MV-4-11 (cell line): ENCODE results near the gene CDKAL1.
"Not testable (repeated sequence)": the region's sequence is repeated elsewhere in the genome, so short reads cannot be mapped to it uniquely, and the experiment has no call there.

Source experiments
- DNase-seq: peaks from one replicate; lab custom pipeline; 2025; lab: John Stamatoyannopoulos, UW

Gene CDKAL1

DNA sequence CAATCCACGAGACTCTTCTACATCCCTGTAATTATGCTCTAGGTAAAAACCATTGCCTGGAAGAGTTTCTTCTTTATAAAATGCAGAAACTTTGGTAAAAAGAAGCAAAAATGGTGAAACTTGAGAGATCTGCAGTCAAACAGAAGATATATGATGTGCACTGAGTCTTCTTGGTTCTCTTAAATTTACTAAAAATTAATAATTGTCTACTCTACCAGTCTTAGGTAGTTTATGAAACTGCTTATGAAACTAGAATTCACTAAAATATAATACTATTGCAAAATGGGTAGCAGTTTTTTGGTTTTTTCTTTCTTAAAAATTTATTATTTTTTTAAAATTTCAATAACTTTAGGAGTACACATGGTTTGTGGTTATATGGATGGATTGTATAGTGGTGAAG lies 540.2 kb downstream of the CDKAL1 start:
- DNase-seq, result no peak

DNA sequence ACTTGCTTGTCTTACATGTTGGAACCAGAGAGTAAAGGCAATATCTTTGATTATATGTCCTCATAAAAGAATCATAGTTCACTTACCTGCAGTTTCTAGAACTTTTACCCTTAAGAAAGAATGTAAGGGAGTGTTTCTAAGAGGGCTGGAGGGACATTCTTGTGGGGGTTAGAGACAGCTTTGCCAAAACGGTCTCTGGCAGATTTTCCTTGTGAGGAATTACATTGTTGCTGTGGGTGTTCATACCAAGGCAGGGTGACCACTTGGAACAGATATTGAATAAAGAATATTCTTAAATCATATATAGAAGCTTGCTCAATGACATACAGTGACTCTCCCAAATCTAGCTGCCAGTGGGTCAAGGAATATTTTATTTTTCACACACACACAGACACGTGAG lies 541.7 kb downstream of the CDKAL1 start:
- no peak for DNase-seq

DNA sequence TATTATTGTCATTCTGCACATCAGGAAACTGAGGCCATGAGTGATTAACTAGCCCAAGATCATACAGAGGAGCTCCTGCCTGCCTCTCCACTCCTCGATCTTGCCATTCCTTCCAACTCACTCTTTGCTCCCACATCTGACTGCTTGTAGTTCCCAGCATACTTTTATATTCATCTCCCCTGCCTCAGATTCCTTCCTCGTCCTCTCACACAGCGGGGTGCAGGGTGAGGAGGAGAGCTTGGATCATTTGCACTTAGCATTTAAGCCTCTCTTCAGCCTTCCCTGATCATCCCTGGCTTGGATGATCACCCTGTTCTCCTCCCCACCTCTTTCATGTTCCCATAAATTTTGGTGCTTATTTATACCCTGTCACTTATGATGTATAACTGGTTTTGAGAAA lies 544.2 kb downstream of the CDKAL1 start:
- no peak for DNase-seq

- no peak for DNase-seq
These were observed 545.3 kb downstream of the CDKAL1 start for GRCh38 chr6:21079468-21080048.

DNA sequence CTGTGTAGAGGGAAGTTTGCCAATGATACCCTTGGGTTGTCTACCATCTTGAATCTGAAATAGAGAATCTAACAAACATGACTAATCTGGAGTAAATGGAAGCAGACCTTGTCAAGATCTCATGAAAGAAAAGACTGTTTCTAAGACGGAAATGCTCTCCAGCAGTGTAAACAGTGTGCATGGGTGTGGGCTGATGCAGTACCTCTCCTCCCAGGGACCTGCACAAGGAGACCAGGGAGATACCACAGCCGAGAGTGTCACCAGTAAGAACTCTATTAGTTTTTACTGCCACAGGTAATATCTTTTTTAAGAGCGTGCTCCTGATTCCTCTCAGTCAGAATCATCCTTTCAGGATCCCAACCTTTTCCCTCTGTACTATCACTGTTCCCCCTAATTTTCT lies 546.0 kb downstream of the CDKAL1 start:
- no peak for DNase-seq

DNA sequence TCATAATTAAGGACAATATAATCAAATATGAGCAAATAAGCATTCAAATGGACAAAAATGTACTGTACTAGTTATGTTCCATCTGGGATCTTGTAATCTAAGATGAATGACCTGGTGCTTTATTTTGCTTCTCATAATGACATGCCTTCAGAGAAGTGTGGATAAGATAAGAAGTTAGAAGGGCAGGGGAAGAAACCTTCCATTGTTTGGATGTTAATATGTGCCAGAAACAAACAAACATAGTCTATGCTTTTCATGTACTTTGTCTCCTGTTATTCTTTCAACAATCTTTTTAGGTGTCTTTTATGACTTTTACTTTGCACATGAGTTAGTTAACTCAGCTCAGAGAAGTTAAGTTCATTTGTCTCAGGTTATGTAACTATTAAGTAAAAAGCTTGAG lies 547.8 kb downstream of the CDKAL1 start:
- DNase-seq, result no peak

DNA sequence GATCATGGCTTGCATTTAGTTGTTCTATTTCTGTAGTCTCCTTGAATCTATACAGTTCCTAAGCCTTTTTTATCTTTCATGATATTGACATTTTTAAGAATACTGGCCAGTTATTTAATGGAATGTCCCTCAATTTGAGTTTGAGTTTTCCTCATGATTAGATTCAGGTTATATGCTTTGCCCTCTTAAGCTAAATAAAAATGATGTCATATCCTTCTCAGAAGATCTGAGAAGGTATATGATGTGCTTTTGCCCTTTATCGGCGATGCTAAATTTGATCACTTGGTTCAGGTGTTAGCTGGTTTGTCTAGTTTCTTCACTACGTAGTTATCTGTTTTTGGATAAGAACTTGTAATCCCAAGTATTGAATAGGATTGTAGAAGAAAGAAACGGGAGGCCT lies 549.5 kb downstream of the CDKAL1 start:
- DNase-seq, result no peak

DNA sequence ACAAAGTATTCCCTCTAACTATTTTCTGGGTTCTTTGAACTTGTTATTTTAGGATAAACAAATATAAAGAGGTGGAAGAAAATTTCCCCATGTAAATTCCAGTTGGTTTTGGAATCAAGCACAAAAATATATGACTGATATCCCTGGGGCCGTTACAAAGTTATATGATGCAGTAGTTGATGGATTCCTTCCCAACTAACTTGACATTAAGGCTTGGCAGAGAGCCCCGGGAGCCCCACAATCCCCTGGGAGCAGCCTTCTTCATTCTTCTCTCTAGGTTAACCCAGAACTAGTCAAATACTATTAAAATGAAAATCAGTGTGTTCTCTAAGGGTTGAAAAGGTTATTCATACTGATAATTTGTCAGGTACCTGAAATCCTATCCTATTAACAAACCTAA lies 550.4 kb downstream of the CDKAL1 start:
- DNase-seq, result no peak

- peak; percentile 88 for DNase-seq
These were observed 551.0 kb downstream of the CDKAL1 start for GRCh38 chr6:21085211-21085610.

DNA sequence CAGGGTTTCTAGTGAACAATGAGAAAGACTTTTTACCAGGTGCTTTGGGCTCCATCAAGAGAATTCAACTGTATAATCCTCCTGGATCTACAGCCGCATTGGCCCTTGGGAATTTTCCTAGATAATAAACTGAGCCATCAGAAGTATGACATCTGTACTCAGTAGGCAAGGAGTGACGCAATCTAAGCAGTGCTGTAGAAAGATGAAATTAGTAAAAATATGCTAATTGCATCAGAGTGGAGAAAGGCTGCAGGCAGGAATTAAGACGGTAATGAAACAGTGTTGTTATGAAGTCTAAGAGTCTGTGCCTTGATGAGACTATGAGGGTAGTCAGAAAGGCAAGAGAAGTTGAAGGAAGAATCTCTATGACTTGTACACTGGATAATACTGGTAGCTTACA lies 551.4 kb downstream of the CDKAL1 start:
- DNase-seq, result peak; percentile 69

DNA sequence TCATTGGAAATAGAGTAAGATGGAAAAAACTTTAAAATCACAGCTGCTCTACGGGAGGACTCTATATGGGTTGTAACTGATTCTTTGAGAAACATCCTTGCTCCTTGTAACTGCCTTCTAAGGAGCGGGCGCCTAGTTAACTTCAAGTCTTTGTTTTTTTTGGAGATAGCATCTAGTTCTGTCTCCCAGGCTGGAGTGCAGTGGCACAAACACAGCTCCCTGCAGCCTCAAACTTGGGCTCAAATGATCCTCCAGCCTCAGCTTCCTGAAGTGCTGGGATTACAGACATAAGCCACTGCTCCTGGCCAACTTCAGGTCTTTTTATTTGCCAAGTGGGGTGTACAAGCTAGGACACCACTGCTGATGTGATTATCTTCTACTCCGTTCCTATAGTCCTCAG lies 552.9 kb downstream of the CDKAL1 start:
- no peak for DNase-seq

DNA sequence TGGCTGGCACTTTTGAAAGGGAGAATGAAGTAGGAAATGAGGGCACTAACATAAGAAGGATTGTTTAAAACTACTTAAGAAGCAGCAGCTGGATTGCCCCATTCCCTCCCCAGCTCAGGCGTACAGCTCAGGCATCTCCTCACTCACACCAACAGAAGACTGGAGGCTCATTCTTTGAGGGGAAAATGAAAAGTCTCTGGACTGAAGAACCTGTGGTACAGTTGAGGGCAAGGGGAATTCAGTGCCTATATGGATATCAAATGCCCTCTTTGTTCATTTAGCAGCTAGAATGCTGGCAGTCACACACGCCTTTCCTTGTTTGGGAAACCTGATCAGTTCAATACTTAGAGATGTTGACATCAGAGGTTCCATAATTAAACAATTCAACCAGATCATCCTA lies 557.2 kb downstream of the CDKAL1 start:
- DNase-seq, result no peak

DNA sequence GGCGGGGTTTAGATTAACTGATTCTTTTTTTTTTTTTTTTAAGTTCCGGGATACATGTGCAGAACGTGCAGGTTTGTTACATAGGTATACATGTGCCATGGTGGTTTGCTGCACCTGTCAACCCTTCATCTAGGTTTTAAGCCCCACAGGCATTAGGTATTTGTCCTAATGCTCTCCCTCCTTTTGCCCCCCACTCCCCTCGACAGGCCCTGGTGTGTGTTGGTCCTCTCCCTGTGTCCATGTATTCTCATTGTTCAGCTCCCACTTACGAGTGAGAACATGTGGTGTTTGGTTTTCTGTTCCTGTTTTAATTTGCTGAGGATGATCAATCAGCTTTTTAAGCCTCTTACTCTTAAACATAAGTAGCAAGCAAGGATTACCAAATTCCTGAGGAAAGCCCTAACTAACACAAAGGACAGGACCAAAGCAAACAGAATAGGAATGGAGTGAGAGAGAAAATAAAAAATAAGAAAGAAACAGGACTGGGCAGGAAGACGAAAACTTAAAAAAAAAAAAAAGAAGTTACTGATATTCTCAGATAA lies 558.0 kb downstream of the CDKAL1 start:
- DNase-seq, result not testable (repeated sequence)

DNA sequence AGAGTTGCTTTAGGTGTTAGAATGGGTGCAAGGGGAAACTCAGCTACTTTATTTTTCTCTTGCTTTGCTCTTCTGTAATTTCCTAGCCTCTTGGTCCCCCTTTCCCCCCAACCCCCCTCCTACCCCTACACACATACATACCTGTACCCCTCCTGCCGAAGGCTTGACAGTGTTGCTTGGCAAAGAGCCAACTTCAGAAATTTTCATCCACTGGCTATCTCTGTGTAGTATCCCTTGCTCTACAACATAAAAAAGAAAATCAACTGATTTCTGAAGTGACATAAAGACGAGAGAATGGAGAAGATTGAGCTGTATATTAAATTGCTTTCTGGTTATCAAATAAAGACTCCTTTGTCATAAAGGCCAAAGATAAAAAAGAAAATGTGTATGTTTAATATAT lies 561.2 kb downstream of the CDKAL1 start:
- DNase-seq, result no peak

DNA sequence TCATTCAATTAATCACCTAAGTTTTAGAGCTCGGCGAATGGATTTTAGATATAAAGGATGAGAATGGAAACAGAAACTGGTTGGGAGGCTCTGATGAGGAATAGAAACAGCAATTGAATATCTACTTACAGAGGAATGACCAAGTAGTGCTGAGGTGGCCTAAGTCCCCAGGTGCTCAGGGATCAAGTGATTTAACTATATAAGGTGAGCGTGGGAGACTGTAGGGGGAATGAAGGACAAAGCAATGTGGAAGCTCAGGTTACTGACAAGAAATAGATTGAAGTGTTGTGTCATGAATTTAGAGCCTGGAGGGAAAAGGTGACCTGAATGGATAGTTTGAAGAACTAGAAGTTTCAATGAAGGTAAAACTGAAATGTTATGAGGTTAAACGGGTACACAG lies 563.9 kb downstream of the CDKAL1 start:
- DNase-seq, result no peak

DNA sequence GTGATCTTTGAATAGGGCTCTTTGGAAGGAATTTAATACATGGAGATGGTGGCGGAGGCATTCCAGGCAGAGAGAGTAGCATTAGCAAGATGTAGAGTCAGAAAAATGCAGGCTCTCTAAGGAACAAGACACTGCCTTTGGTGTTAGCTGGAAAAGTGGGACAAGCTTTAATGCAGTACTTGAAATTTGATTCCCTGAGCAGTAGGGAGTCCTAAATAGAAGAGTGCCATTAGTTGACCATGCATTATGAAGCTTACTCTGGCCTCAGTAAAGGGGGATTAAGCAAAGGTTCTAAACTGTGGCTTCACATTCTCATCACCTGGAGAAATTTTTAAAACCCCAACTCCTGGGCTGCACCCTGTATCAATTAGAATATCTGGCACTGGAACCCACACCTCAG lies 564.5 kb downstream of the CDKAL1 start:
- DNase-seq, result no peak

DNA sequence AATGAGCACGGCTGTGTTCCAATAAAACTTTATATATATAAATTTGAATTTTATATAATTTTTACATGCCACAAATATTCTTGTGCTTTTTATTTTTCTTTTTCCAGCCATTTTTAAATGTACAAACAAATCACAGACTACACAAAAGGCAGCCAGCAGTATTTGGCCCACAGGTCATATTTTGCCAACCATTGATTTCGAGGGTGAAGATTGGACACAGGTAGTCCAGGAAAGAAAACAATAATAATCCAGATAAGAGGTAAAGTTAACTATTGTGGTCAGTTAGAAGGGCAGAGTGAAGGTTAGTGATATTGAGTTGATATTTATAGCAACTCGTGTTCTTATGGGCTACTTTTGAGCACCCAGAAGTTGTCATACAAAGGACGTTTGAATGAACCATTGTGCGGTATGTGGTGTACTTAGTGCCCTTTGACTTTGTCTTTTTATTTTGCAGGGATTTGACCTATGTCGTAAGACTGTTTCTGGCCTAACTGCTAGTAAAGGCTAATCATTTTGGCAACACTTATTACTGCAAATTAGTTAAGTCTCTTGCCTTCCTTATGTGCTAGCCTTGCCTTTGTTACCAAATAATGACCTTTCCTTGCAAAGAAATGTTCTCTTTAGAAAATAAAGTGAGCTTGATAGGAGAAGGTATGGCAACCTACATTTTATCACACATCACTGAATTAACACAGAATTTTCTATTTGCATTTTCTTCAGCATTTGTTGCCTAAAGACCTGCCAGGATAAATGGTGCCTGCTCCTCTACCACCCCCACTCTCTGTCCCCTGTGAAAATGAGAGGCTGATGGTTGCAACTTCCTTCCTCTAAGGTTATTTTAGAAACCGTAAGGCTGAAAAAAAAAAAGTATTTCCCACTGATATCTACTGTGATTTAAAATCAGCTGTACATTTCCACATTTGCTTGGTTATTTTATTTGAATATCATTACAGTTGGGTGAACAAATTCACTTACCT lies 565.4 kb downstream of the CDKAL1 start:
- DNase-seq, result no peak

GRCh38 chr6:21100991-21101390 lies 566.7 kb downstream of the CDKAL1 start:
- no peak for DNase-seq

GRCh38 chr6:21101694-21102093 lies 567.4 kb downstream of the CDKAL1 start:
- DNase-seq, result no peak

- no peak for DNase-seq
These were observed 567.9 kb downstream of the CDKAL1 start for GRCh38 chr6:21102201-21102600.

DNA sequence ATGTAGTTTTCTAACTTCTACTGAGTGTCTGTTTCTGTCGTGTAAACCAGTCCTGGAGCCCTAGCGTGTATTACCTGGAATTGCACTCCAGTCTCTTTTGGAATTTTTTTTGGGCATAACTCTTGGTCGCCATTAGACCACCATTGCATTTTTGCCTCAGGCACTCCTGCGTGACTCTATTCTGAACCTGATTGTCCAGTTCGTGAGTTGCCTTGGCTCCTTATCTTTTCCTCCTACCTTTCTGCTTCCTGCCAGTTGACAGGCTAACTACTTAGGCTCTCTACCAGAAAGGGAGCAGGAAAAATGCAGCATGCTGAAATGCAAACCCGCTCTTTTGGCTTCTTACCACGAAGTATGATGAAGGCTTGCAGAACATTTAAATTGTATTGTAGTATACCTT lies 568.4 kb downstream of the CDKAL1 start:
- DNase-seq, result no peak

GRCh38 chr6:21103626-21104224 lies 569.5 kb downstream of the CDKAL1 start:
- DNase-seq, result no peak

GRCh38 chr6:21104288-21104687 lies 570.0 kb downstream of the CDKAL1 start:
- no peak for DNase-seq
